PC-9 (cell line): ENCODE measurements around the gene MPC2. TPM values are rescaled to one million over a fixed set of nuclear protein-coding genes. Genes with fewer than 3 reads are reported as not detected.

Experiments
- BruUV-seq: library from RNA; stranded (reverse); fragments of 400-500 nt; replicated peaks from 2 replicates; lab custom pipeline; 2021; lab: Mats Ljungman, UMichigan
- CTCF ChIA-PET: fragments of 300-600 bp; sonication (Branson Sonifier 250); formaldehyde crosslinking; loops from one replicate; lab custom pipeline; 2022; ENCODE audit warnings: antibody characterized with exemption; lab: Charles Lee
- POLR2A ChIA-PET: fragments of 300-600 bp; sonication (Branson Sonifier 250); formaldehyde crosslinking; loops from one replicate; lab custom pipeline; 2022; ENCODE audit warnings: antibody characterized with exemption; ENCODE audit not compliant: unreplicated experiment; lab: Charles Lee
- DNase-seq, 2 experiments: peaks; one replicate each; pipeline versions ENCODE4 v3.0.0 to v3.0.0-alpha.2; 2015 to 2022; ENCODE audit warnings: mixed read lengths in 1 of 2
- H2AFZ ChIP-seq: fragments of 200-600 bp; sonication (generic); 2 replicates; pipeline ENCODE4 v1.8.1; 2017; ENCODE audit warnings: antibody characterized with exemption
- H3F3A ChIP-seq: fragments of 200-600 bp; sonication (generic); 2 replicates; pipeline ENCODE4 v1.8.1; 2017; ENCODE audit warnings: antibody characterized with exemption, mild to moderate bottlenecking, low read depth; ENCODE audit not compliant: insufficient read depth
- H3K27ac ChIP-seq: fragments of 200-600 bp; sonication (generic); 2 replicates; pipeline ENCODE4 v1.6.1; 2016; ENCODE audit warnings: mixed run types
- H3K27me3 ChIP-seq: fragments of 200-600 bp; sonication (generic); 2 replicates; pipeline ENCODE4 v1.6.1; 2016; ENCODE audit warnings: low read depth, mixed run types; ENCODE audit not compliant: insufficient read depth
- H3K36me3 ChIP-seq: fragments of 200-600 bp; sonication (generic); 2 replicates; pipeline ENCODE4 v1.6.1; 2016; ENCODE audit warnings: low read depth, mixed run types
- H3K4me1 ChIP-seq: fragments of 200-600 bp; sonication (generic); replicated peaks from 2 replicates; pipeline ENCODE4 v1.6.1; 2016; ENCODE audit warnings: mixed run types; ENCODE audit not compliant: insufficient read depth
- H3K4me2 ChIP-seq: fragments of 200-600 bp; sonication (generic); 2 replicates; pipeline ENCODE4 v1.6.1; 2017; ENCODE audit warnings: mixed run types
- H3K4me3 ChIP-seq: fragments of 200-600 bp; sonication (generic); 2 replicates; pipeline ENCODE4 v1.6.1; 2016; ENCODE audit warnings: mixed run types
- H3K79me2 ChIP-seq: fragments of 200-600 bp; sonication (generic); 2 replicates; pipeline ENCODE4 v1.6.1; 2017; ENCODE audit warnings: low read depth, mixed run types
- H3K9me2 ChIP-seq: fragments of 200-600 bp; sonication (generic); 2 replicates; pipeline ENCODE4 v1.8.1; 2017; ENCODE audit warnings: mild to moderate bottlenecking; ENCODE audit not compliant: insufficient read depth
- H3K9me3 ChIP-seq: fragments of 200-600 bp; sonication (generic); 2 replicates; pipeline ENCODE4 v1.8.1; 2016; ENCODE audit warnings: low read depth; ENCODE audit not compliant: insufficient read depth
- H4K20me1 ChIP-seq: fragments of 200-600 bp; sonication (generic); 2 replicates; pipeline ENCODE4 v1.8.1; 2017; ENCODE audit not compliant: insufficient read depth
- CTCF ChIP-seq: fragments of 200-600 bp; sonication (generic); conservative IDR thresholded peaks from 2 replicates; pipeline ENCODE4 v1.6.1; 2017; ENCODE audit warnings: mixed run types, antibody characterized with exemption, mild to moderate bottlenecking, moderate library complexity
- EZH2 ChIP-seq: fragments of 200-600 bp; sonication (generic); IDR thresholded peaks from 2 replicates; pipeline ENCODE4 v1.8.0; 2017; ENCODE audit warnings: antibody characterized with exemption, low read depth
- intact Hi-C: fragments of 100-400 bp; cut with micrococcal nuclease; formaldehyde crosslinking; loops from one replicate; pipeline ENCODE4 v1.10.0; 2022; ENCODE audit not compliant: unreplicated experiment
- total RNA-seq: library from RNA; stranded (reverse); gene quantifications from 2 replicates; pipeline ENCODE4 v1.2.3, GENCODE V29; 2021

Gene MPC2
- total RNA-seq, 1 experiment from 2014 or later, result 78.7 TPM

GRCh38 chr1:167966050-167966449 lies 29.2 kb upstream of the MPC2 start:
- BruUV-seq, result no TSS peak

GRCh38 chr1:167964646-167965045 lies 27.8 kb upstream of the MPC2 start:
- Histone ChIP-seq H3F3A (no peaks in the 10 kb centered on the region; the same call in 1 of the 2 replicates), H3K27ac (no peak overlapping the region), H2AFZ (no peak overlapping the region), H3K9me3 (no peaks in the 10 kb centered on the region), H3K9me2 (no peaks in the 10 kb centered on the region), H3K4me1 (no peaks in the 10 kb centered on the region), H3K4me2 (no peak overlapping the region), H3K36me3 (peaks cover 17% of the 10 kb centered on the region; the same call in 1 of the 2 replicates), H3K27me3 (no peaks in the 10 kb centered on the region), H4K20me1 (no peaks in the 10 kb centered on the region), H3K79me2 (peaks cover 44% of the 10 kb centered on the region), H3K4me3 (no peak overlapping the region)
- no peak for TF ChIP-seq CTCF
- no peak for TF ChIP-seq EZH2
- BruUV-seq, result no TSS peak
- ChIA-PET POLR2A (no interaction called here), CTCF (no interaction called here)
- DNase-seq, result no peak
- intact Hi-C loops, result no loop called here

More at GRCh38 chr1:167966050-167966449, 29.2 kb upstream of the MPC2 start:
- peaks cover 36% of the 10 kb centered on the region for H3K79me2 ChIP-seq
- H3K9me3 ChIP-seq, result no peaks in the 10 kb centered on the region
- CTCF ChIA-PET, result interaction anchor here (0.6 kb wide), 1 partner anchor 93 kb away, joined by 3 read pairs; no protein-coding TSS in a partner anchor
- no peaks in the 10 kb centered on the region for H4K20me1 ChIP-seq
- intact Hi-C loops, result no loop called here
- POLR2A ChIA-PET, result no interaction called here
- H3K9me2 ChIP-seq, result no peaks in the 10 kb centered on the region
- H2AFZ ChIP-seq, result no peak overlapping the region
- no peak overlapping the region for H3K4me2 ChIP-seq
- H3K27me3 ChIP-seq, result no peaks in the 10 kb centered on the region
- H3F3A ChIP-seq, result no peaks in the 10 kb centered on the region; the same call in 1 of the 2 replicates
- TF ChIP-seq EZH2 (no peak), CTCF (no peak)
- no peak overlapping the region for H3K4me3 ChIP-seq
- H3K27ac ChIP-seq, result no peak overlapping the region
- no peak for DNase-seq
- H3K36me3 ChIP-seq, result peaks cover 17% of the 10 kb centered on the region; the same call in 1 of the 2 replicates
- no peaks in the 10 kb centered on the region for H3K4me1 ChIP-seq

- no peak overlapping the region for H3K27ac ChIP-seq
- peaks cover 50% of the 10 kb centered on the region for H3K79me2 ChIP-seq
- no TSS peak for BruUV-seq
- TF ChIP-seq EZH2 (no peak), CTCF (no peak)
- H3K9me2 ChIP-seq, result no peaks in the 10 kb centered on the region; the same call in 1 of the 2 replicates
- POLR2A ChIA-PET, result no interaction called here
- no peaks in the 10 kb centered on the region for H3K9me3 ChIP-seq
- H3K36me3 ChIP-seq, result 0 out of 2 replicates have a peak, but pooled peaks cover 8% of the 10 kb centered on the region
- H3K27me3 ChIP-seq, result no peaks in the 10 kb centered on the region
- H3K4me2 ChIP-seq, result no peak overlapping the region
- intact Hi-C loops, result no loop called here
- H3K4me1 ChIP-seq, result peaks cover 5% of the 10 kb centered on the region
- H3F3A ChIP-seq, result no peaks in the 10 kb centered on the region
- no peaks in the 10 kb centered on the region for H4K20me1 ChIP-seq
- no peak for DNase-seq
- CTCF ChIA-PET, result no interaction called here
- no peak overlapping the region for H2AFZ ChIP-seq
- no peak overlapping the region for H3K4me3 ChIP-seq
Observed at GRCh38 chr1:167957710-167958109, 20.8 kb upstream of the MPC2 start.
